CD4-positive, alpha-beta T cell treated with Interleukin-4 for 1 hour (primary cell): ENCODE data around the gene CKM.
"Not testable (repeated sequence)": the region's sequence is repeated elsewhere in the genome, so short reads cannot be mapped to it uniquely, and the experiment has no call there.

Experiments used
- DNase-seq, 2 donors: peaks; one replicate each; pipeline ENCODE4 v3.0.0-alpha.2; 2020 to 2022

CKM gene

DNA sequence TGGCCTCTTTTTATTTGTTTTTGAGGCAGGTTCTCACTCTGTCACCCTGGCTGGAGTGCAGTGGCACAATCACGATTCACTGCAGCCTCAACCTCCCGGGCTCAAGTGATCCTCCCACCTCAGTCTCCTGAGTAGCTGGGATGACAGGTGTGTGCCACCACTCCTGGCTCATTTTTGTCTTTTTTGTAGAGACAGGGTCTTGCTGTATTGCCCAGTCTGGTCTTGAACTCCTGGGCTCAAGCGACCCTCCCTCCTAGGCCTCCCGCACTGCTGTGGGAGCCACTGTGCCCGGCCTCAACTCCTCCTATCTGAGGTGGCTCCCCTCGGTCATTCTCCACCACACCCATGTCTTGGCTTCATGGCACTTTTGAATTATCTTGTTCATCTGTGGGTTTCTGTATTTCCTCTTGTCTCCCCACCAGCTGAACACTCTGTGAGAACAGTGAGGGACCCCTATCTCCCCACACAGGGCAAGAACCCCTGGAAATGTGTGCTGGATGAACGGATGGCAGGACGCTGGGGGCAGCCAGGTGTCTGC, 7.9 kb downstream of the CKM start:
- DNase-seq: no peak

DNA sequence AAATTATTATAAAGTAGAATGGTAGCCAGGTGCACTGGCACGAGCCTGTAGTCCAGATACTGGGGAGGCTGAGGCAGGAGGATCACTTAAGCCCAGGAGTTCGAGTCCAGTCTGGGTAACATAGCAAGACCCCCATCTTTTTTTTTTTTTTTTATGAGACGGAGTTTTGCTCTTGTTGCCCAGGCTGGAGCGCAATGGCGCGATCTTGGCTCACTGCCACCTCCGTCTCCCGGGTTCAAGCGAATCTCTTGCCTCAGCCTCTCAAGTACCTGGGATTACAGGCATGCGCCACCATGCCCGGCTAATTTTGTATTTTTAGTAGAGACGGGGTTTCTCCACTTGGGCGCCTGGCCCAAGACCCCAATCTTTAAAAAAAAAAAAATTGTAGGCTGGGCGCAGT, 10.4 kb downstream of the CKM start:
- DNase-seq: not testable (repeated sequence)

DNA sequence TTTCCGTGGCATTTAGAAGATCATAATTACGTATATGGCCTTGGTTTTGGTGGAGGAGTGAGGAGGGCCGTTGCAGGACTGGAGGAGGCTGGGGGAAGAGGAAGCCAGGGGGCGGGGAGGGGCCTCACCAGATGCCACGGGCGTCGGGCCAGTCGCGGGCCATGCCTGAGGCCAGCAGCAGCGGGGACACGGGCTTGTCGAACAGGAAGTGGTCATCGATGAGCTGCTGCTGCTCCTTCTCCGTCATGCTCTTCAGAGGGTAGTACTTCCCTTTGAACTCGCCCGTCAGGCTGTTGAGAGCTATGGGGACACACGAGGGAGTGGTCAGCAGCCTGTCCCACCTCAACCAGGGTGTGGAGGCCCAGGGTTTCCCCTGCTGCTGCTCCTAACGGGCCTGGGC, 11.1 kb downstream of the CKM start:
- DNase-seq: peak in 1 of 2 donors; percentile 30

DNA sequence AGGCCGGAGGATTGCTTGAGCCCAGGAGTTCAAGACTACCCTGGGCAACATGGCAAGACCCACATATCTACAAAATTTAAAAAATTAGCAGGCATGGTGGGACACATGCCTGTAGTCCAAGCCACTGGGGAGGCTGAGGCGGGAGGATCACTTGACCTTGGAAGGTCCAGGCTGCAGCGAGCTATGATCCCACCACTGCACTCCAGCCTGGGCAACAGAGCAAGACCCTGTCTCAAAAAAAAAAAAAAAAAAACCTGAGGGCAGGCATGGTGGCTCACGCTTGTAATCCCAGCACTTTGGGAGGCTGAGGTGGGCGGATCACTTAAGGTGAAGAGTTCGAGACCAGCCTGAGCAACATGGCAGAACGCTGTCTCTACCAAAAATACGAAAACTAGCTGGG, 13.4 kb downstream of the CKM start:
- DNase-seq: not testable (repeated sequence)

DNA sequence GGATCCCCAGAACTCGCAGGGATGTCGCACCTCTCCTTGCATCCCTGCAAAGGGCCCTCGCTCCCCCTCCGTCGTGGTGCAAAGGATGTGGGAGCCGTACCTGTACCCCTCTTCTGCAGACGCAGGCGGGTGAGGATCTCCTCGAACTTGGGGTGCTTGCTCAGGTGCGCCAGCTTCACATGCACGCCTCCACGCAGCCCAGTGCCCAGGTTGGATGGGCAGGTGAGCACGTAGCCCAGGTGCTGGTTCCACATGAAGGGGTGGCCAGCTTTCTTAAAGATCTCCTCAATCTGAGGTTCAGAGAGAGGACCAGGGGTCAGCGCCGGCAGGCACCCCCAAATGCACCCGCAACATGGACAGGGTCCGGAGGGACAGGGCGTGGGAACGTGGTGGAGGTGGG, 15.3 kb downstream of the CKM start:
- DNase-seq: no peak

DNA sequence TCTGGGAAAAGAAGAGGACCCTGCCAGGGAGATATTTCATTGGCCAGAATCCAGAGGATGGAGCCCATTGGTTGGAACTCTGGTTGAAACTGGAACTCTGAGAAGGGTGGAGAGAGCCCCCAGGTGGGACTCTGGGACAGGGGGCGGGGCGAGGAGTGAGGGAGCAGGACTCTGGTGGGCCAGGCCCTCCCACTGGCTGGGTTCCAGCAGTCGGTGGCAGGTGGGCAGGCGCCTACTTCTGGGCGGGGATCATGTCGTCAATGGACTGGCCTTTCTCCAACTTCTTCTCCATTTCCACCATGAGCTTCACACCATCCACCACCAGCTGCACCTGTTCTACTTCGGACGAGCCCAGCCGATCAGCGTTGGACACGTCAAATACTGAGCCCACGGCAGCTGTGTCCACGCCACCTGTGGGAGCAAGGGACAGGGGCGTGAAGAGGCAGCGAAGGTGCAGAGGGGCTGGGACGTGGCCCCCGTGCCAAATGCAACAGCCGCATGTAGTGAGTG, 16.1 kb downstream of the CKM start:
- DNase-seq: no peak

DNA sequence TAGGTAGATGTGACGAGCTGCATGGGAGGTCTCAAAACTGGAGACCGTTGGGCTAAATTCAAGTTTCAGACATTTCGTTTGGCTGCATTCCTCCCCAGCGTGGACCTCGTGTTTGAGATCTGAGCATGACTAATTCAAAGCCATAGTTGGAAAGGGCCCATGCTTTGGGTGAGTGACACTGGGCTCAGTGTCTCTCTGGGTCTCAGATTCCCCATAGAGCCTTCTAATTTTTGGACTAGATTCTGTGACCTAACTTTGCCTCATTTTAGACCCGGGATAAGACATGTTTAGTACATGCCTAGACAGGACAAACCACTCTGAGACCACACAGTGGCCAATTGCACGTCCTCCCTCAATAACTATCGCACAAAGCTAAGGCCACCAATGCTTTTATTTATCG, 16.6 kb downstream of the CKM start:
- DNase-seq: no peak

DNA sequence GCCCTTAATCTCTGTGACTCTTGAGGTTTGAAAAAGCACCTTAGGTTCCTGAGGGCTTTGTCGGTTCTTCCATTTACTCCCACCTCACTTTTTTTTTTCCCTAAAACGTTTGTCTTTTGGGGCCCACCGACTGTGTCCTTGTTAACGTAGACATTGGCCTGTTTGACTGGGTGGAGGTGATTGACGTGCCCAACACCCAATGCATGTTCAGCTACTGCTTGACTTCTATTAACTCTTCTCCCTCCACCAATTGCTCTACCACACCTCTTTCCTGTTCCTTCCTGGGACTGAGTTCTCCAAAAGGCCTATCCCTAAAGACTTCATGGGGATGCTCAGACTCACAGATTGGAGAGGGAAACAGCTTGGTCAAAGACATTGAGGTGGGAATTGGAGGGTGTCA, 17.3 kb downstream of the CKM start:
- DNase-seq: no peak

DNA sequence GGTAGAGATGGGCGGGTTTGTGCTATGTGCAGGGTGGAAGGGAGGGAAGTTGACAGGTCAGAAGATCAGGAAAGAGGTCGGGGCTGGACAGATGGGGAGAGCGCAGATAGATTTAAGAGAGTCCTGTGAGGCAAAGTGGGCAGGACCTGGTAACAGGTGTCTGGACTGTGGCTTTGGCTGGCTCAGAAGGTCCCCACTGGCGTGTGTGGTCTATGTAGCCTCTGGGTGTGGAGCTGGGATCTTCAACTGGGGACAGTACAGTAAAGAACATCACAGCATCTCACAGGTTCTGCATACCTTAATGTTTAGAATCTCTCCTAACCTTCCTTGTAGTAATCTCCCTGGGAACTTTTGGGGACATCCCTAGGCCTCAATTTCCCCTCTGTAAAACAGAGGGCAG, 17.7 kb downstream of the CKM start:
- DNase-seq: no peak

DNA sequence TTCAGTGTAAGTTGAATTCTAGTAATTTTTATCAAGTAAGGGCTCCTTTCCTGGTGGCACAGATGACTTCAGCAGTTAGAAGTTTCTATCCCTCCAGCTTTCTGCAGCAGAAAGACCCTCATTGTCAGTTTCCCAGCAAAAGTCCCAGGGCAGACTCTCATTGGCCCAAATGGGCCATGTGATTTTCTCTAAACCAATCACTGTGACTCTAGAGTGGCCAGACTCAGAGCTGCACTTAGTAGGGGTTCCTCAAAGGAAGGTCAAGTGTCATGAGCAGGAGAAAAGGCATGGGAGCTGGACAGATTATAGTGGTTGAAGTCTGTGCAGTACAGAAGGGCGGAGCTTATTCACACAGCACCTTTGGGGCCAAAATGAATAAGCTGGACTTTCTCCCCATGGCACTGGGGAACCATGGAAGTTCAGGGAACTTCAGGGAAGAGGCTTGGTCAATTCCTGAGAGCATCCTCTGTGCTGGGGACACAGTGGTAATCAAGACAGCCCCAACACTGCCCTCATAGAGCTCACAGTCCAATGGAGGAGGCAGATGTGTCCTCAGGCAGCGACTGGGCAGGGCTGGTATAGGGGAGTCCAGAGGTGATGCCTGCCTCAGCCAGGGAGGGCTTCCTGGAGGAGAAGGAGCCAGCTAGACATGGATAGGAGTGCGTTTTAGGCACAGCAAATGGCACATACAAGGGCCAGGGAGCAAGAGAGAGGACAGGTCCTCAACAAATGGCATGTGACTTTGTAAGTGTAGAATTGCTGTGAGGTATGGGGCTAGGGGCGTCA, 18.3 kb downstream of the CKM start:
- DNase-seq: no peak

DNA sequence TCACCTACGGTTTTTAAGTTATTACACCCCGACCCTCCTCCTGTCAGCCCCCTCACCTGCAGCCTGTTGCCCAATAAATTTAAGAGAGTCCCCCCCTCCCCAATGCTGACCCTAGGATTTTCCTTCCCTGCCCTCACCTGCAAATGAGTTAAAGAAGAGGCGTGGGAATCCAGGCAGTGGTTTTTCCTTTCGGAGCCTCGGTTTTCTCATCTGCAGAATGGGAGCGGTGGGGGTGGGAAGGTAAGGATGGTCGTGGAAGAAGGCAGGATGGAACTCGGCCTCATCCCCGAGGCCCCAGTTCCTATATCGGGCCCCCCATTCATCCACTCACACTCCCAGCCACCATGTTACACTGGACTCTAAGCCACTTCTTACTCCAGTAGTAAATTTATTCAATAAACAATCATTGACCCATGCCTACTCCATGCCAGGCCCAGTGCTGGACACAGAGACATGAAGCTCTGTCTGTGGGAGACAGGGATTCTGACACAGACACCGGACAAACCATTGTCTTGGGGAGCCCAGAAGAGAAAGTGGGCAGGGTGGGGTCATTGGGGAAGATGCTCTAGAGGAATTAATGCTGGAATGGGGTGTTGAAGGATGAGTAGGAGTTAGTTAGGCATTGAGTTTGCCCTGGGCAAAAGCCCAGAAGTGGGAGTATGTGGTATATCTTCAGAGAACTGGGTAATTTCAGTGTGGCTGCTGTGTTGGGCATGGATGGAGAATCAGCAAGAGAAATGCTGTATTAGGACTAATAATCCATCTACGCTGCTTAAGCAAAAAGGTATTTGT, 19.2 kb downstream of the CKM start:
- no peak for DNase-seq

DNA sequence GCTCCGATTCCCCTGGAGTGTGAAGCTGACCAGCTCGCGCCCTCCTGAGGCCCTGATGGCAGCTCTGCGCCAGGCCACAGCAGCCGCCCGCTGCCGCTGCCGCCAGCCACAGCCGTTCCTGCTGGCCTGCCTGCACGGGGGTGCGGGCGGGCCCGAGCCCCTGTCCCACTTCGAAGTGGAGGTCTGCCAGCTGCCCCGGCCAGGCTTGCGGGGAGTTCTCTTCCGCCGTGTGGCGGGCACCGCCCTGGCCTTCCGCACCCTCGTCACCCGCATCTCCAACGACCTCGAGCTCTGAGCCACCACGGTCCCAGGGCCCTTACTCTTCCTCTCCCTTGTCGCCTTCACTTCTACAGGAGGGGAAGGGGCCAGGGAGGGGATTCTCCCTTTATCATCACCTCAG, 20.3 kb downstream of the CKM start:
- DNase-seq: no peak

DNA sequence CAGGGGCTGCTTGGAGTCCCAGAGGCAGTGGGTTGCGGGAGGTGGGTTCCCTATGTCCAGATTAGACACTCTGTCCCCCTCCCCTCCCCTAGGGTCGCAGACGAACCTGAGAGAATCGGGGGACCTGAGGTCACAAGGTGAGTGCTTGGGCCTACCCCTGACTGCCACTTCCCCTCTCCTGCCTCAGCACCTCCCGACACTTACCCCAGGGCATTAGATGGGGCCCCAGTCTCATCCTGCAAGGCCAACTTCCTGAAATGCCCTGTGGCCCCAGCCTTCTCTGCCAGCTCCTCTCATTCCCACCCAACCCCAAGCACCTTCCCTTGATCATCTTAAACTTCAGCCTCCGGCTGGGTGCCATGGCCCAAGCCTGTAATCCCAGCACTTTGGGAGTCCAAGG, 23.0 kb downstream of the CKM start:
- DNase-seq: no peak

DNA sequence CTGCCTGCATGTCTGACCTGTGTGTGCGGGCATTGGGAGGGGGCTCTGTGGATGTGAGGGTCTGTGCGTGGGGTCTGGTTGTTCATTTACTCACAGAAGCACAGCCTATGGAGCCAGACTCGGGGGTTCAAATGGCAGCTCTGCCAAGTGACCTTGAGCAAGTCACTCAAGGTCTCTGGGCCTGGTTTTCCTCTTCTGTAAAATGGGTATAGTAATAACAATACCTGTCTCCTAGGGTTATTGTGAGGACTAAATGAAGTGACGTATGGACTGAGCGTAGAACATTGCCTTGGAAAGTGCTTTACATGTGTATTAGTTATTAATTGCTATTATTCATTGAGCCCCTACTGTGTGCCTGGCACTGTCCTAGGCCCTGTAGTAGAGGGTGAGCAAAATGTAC, 24.4 kb downstream of the CKM start:
- no peak for DNase-seq

DNA sequence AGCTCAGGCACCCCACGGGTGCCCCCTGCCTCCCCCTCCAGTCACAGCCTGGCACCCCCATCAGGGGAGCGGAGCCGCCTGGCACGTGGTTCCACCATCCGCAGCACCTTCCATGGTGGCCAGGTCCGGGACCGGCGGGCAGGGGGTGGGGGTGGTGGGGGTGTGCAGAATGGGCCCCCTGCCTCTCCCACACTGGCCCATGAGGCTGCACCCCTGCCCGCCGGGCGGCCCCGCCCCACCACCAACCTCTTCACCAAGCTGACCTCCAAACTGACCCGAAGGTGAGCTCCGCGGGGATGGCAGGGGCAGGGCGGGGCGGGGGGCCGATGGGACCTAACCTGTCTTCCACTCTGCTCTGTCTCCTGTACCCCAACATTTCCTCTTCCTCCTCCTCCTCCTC, 25.0 kb downstream of the CKM start:
- DNase-seq: no peak

DNA sequence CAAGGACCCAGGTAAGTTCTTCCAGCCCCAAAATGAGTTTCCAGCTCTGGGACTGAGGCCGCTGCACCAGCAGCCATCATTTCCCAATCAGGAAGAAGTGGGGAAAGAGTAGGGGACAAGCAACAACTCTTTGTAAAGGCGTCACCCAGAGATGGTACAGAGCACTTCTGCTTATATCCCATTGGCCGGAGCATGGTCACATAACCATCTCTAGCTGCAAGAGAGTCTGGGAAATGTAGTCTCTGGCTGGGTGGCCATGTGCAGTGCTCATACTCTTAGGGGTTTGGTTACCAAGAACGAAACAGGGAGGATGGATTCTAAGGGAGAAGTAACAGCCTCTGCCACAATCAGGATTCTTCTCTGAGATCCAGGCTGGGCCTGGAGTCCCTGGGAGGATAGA, 26.3 kb downstream of the CKM start:
- peak in 1 of 2 donors; percentile 51 for DNase-seq

DNA sequence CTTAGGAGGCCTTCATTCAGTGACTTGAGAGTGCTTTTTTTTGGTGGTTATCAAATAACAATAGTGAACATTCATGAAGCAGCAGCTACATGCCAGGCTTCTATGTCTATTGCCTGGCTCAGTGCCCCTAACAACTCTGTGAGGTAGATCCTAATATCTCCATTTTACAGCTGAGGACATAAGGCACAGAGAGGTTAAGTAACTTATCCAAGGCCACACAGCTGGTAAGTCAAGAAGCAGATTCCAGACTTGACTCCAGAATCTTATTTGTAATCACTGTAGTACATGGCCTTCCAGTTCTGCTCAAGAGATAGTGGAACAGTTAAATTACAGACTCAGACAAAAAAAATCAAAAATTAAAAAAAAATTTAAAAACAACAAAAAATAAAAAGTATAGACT, 26.8 kb downstream of the CKM start:
- no peak for DNase-seq

DNA sequence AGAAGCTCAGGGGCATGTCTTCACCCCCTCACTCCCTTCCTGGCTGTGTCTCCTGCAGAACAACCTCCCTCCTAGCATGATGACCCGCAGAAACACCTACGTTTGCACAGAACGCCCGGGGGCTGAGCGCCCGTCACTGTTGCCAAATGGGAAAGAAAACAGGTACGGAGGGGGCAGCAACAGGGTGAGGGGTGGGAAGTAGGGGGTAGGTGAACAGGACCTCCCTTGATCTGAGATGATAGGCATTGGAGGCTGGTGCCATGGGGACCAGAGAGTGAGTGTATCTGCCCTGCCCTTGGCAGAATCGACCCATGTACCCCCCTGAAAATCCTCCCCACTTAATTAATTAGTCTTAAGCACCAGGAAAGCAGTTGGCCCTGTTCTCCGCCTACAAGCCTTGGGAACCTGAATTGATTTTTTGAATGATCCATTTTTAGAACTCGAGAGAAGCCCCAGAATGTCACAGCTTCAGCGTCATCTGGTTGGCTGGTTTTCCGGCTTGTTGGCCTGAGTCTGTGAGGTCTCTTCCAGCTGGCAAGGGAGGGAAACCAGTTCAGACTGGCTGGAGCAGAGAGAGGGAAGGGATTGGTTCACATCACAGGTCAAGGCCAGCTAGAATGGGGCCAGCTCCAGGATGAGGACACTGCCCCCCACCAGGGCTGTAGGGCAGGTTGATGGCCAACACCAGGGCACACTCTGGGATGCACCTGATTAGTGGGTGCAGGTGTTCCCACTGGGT, 28.2 kb downstream of the CKM start:
- DNase-seq: no peak

DNA sequence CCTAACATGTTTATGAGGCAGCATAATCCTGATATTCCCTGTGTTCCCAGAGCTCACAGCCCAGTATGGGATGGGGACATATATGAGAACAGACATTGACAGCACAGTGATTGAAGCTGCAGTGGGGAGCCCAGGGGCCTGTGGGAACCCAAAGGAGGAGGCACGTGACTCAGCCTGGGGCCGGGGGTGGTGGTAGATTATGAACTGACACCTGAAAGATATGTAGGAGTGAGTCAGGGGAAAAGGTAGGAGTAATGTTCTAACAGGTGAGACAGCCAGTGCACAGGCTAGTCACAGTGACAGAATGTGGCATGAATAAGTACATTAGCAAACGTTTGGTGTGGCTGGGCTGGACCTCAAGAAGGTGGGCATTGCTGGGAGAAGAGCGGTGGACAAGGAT, 29.0 kb downstream of the CKM start:
- no peak for DNase-seq

DNA sequence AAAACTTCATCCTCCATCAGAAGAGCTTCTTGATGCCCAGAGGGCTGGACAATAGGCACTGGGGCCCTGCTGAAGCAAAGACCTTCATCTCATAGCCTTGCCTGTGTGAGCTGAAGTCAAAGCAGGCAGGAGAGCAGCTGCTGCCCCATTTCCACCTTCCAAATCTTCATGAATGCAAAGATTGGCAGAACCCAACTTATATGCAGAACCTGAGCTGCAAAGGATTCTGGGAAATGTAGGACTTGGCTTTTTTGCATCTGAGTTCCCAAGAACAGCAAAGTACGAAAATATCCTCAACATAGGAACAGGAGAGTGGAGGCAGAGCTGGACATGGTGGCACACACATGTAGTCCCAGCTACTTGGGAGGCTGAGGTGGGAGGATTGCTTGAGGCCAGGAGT, 30.8 kb downstream of the CKM start:
- no peak for DNase-seq

DNA sequence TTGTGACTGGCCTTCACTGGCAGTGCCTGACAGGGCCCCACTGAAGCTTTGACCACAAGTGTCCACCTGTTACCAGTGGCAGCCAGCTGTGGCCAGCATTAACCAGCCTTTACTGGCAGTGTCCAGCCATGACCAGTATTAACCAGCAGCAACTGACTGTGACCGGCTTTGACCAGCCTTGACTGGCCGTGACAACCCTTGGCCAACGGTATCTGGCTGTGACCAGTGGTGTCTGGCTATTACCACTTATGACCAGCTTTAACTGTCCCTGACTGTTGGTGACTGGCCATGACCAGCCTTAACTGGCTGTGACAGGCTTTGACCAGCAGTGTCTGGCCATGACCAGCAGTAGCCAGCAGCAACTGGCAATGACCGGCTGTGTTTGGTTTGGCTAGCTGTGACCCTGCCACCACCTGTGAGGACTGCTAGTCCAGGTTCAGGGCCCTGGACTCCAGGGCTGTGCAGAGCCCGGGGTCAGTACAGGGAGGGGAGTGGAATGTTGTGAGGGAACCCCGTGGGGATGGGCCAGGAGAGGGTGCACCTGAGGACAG, 32.2 kb downstream of the CKM start:
- DNase-seq: no peak

DNA sequence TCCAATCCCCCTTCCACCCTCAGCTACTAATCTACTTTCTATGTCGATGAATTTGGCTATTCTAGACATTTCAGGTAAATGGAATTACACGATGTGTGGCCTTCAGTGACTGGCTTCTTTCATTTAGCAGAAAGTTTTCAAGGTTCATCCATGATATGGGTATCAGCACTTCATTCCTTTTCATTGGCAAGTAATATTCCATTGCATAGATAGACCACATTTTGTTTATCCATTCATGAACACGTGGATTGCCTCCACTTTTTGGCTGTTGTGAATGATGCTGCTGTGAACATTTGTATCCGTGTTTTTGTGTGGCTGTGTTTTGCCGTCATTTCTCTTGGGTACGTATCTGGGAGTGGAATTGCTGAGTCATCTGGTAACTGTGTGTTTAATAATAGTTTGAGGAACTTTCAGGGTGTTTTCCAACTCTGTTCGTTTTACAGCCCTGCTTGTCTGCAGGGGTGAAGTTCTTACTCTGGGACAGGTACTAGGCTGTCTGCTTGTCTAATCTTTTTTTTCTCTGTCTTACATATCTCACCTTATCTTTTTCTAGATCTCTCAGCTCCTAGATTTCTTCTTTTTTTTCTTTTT, 39.1 kb downstream of the CKM start:
- peak in 1 of 2 donors; percentile 15 for DNase-seq
